Keratinocyte (primary cell): ENCODE data around the gene KCNK16. TPM values are rescaled to one million over a fixed set of nuclear protein-coding genes. Genes with fewer than 3 reads are reported as not detected.

Experiments
- DNase-seq: peaks from one replicate; pipeline ENCODE4 v3.0.0-alpha.2; 2011; ENCODE audit warnings: low read depth, missing footprints, low spot score
- FAIRE-seq: peaks from 2 replicates; lab custom pipeline; 2011; peaks lifted over from hg19 to GRCh38; lab: Jason Lieb, UNC
- H2AFZ ChIP-seq: 2 replicates; pipeline ENCODE4 v1.6.0; 2012; ENCODE audit warnings: low read length, control low read depth, inconsistent platforms; ENCODE audit not compliant: control insufficient read depth
- H3K27ac ChIP-seq: 2 replicates; pipeline ENCODE4 v1.5.1; 2011; ENCODE audit warnings: low read length; ENCODE audit not compliant: control insufficient read depth, insufficient read depth
- H3K27me3 ChIP-seq: 3 replicates; pipeline ENCODE4 v1.6.0; 2011; ENCODE audit warnings: low read length; ENCODE audit not compliant: control insufficient read depth, insufficient read depth; ENCODE audit errors: extremely low read depth
- H3K36me3 ChIP-seq, 2 experiments: 2 replicates in 1 of 2; 3 replicates in 1 of 2; pipeline ENCODE4 v1.5.1; 2011; ENCODE audit warnings: low read length in 2 of 2, mild to moderate bottlenecking in 1 of 2; ENCODE audit not compliant: control insufficient read depth in 2 of 2, insufficient read depth in 2 of 2; ENCODE audit errors: extremely low read depth in 1 of 2
- H3K4me1 ChIP-seq: 3 replicates; pipeline ENCODE4 v1.5.1; 2011; ENCODE audit warnings: low read length; ENCODE audit not compliant: control insufficient read depth, insufficient read depth; ENCODE audit errors: extremely low read depth
- H3K4me2 ChIP-seq: 3 replicates; pipeline ENCODE4 v1.6.0; 2011; ENCODE audit warnings: low read depth, low read length; ENCODE audit not compliant: control insufficient read depth, insufficient read depth; ENCODE audit errors: extremely low read depth
- H3K4me3 ChIP-seq, 3 experiments: fragments of 200-600 bp in 1 of 3; sonication (generic) in 1 of 3; 2 replicates in 2 of 3; 3 replicates in 1 of 3; pipeline ENCODE4 v1.5.1; 2011 to 2016; ENCODE audit warnings: low read length in 3 of 3, mild to moderate bottlenecking in 3 of 3, control low read depth in 2 of 3, inconsistent platforms in 1 of 3, low read depth in 1 of 3, mixed read lengths in 1 of 3, mixed run types in 1 of 3, moderate library complexity in 1 of 3; ENCODE audit not compliant: control insufficient read depth in 2 of 3, insufficient read depth in 2 of 3; ENCODE audit errors: extremely low read depth in 1 of 3
- H3K79me2 ChIP-seq: 2 replicates; pipeline ENCODE4 v1.6.0; 2012; ENCODE audit warnings: low read length; ENCODE audit not compliant: control insufficient read depth, insufficient read depth
- H3K9ac ChIP-seq: 3 replicates; pipeline ENCODE4 v1.6.0; 2011; ENCODE audit warnings: low read length; ENCODE audit not compliant: control insufficient read depth, insufficient read depth; ENCODE audit errors: extremely low read depth
- H3K9me1 ChIP-seq: 3 replicates; pipeline ENCODE4 v1.6.0; 2011; ENCODE audit warnings: low read length; ENCODE audit not compliant: control insufficient read depth, insufficient read depth; ENCODE audit errors: extremely low read depth
- H3K9me3 ChIP-seq: 2 replicates; pipeline ENCODE4 v1.5.1; 2012; ENCODE audit warnings: low read depth, low read length; ENCODE audit not compliant: control insufficient read depth
- H4K20me1 ChIP-seq: 3 replicates; pipeline ENCODE4 v1.6.0; 2011; ENCODE audit warnings: low read length; ENCODE audit not compliant: control insufficient read depth, insufficient read depth; ENCODE audit errors: extremely low read depth
- CTCF ChIP-seq, 3 experiments: IDR thresholded peaks in 1 of 3; conservative IDR thresholded peaks in 1 of 3; optimal IDR thresholded peaks in 1 of 3; 2 replicates in 2 of 3; 3 replicates in 1 of 3; pipeline versions ENCODE3 to v1.5.1; 2011; ENCODE audit warnings: low read length in 3 of 3, mild to moderate bottlenecking in 3 of 3, moderate library complexity in 2 of 3, control low read depth in 1 of 3, inconsistent platforms in 1 of 3; ENCODE audit not compliant: insufficient read depth in 2 of 3; ENCODE audit errors: extremely low read depth in 1 of 3
- EZH2 ChIP-seq: IDR thresholded peaks from one replicate; pipeline ENCODE4 v1.6.1; 2012; ENCODE audit warnings: inconsistent platforms, mild to moderate bottlenecking, low read length, moderate library complexity
- dilution Hi-C: fragments of 300-500 bp; cut with MboI; formaldehyde crosslinking; loops from one replicate; pipeline ENCODE4 v1.7.0; 2020; ENCODE audit warnings: low sequenced_read_pairs; ENCODE audit not compliant: extremely low pct_ligation_motif_present
- polyA plus RNA-seq, 5 experiments: library from polyadenylated mRNA; depleted of rRNA in 3 of 5; stranded (reverse) in 3 of 5; stranded (forward) in 1 of 5; unstranded in 1 of 5; fragments of >200 nt; gene quantifications; 1 replicate in 1 of 5; 2 replicates in 3 of 5; 3 replicates in 1 of 5; pipeline versions ENCODE4 v1.2.1 to v1.2.3, GENCODE V29; 2011 to 2012; ENCODE audit warnings: missing spikeins in 2 of 5, low read depth in 1 of 5, low replicate concordance in 1 of 5

Gene KCNK16
- polyA plus RNA-seq, 1 donor (not counting 4 experiments of a cell fraction or from before 2014, with no cell fraction given) = not detected

GRCh38 chr6:39339096-39339867, 16.8 kb upstream of the KCNK16 start:
- no peak overlapping the region for H3K9ac ChIP-seq
- DNase-seq = no peak
- dilution Hi-C loops = no loop called here
- no peaks in the 10 kb centered on the region for H3K4me1 ChIP-seq
- no peak overlapping the region for H3K4me2 ChIP-seq
- H3K9me1 ChIP-seq = no peaks in the 10 kb centered on the region
- H3K27me3 ChIP-seq = peaks cover 5% of the 10 kb centered on the region
- no peak for TF ChIP-seq EZH2
- no peak for TF ChIP-seq CTCF (optimal IDR thresholded peaks at IDR 0.05 in 1 of 3, IDR thresholded peaks at IDR 0.05 in 1 of 3, conservative IDR thresholded peaks at IDR 0.05 in 1 of 3; ENCODE audit: extremely low read depth in 1 of 3, insufficient read depth in 2 of 3, low read length in 3 of 3)
- H3K36me3 ChIP-seq = no peaks in the 10 kb centered on the region
- no peak overlapping the region for H3K4me3 ChIP-seq
- FAIRE-seq = no peak
- no peak overlapping the region for H2AFZ ChIP-seq
- no peak overlapping the region for H3K27ac ChIP-seq
- no peaks in the 10 kb centered on the region for H3K9me3 ChIP-seq
- H3K79me2 ChIP-seq = no peaks in the 10 kb centered on the region
- H4K20me1 ChIP-seq = no peaks in the 10 kb centered on the region

- no peaks in the 10 kb centered on the region for H4K20me1 ChIP-seq
- dilution Hi-C loops = no loop called here
- TF ChIP-seq CTCF (optimal IDR thresholded peaks at IDR 0.05 in 1 of 3, IDR thresholded peaks at IDR 0.05 in 1 of 3, conservative IDR thresholded peaks at IDR 0.05 in 1 of 3; ENCODE audit: extremely low read depth in 1 of 3, insufficient read depth in 2 of 3, low read length in 3 of 3) (no peak), EZH2 (no peak)
Observed at GRCh38 chr6:39338397-39338796, 15.9 kb upstream of the KCNK16 start.

More at GRCh38 chr6:39338397-39338796, 15.9 kb upstream of the KCNK16 start:
- FAIRE-seq (no peak), DNase-seq (no peak)
- Histone ChIP-seq H3K36me3 (no peaks in the 10 kb centered on the region), H3K4me3 (no peak overlapping the region), H3K27ac (no peak overlapping the region), H3K9me3 (no peaks in the 10 kb centered on the region), H3K4me1 (no peaks in the 10 kb centered on the region), H3K9me1 (no peaks in the 10 kb centered on the region), H3K4me2 (no peak overlapping the region), H2AFZ (no peak overlapping the region), H3K27me3 (peaks cover 5% of the 10 kb centered on the region), H3K79me2 (no peaks in the 10 kb centered on the region), H3K9ac (no peak overlapping the region)
